Neural cell (in vitro differentiated cells): ENCODE data around the gene SH3GL2. TPM values are rescaled to one million over a fixed set of nuclear protein-coding genes. Genes with fewer than 3 reads are reported as not detected.

Experiments used
- H2AFZ ChIP-seq: fragments of 200-600, 300-800 bp; sonication (generic), shearing (Covaris generic); 2 replicates; pipeline ENCODE4 v1.6.0; 2014; ENCODE audit warnings: low read depth, mild to moderate bottlenecking, antibody characterized with exemption, low read length, moderate library complexity
- H3F3A ChIP-seq: fragments of 200-600 bp; shearing (Covaris generic); 2 replicates; pipeline ENCODE4 v1.6.1; 2016; ENCODE audit warnings: mild to moderate bottlenecking, moderate library complexity, mixed read lengths, antibody characterized with exemption, low read length; ENCODE audit not compliant: insufficient read depth, poor library complexity, severe bottlenecking
- H3K27ac ChIP-seq: fragments of 200-600, 300-800 bp; sonication (generic), shearing (Covaris generic); 2 replicates; pipeline ENCODE4 v1.5.1; 2014; ENCODE audit warnings: mild to moderate bottlenecking, low read length, moderate library complexity
- H3K27me3 ChIP-seq: fragments of 300-800, 200-600 bp; sonication (generic), shearing (Covaris generic); 2 replicates; pipeline ENCODE4 v1.6.0; 2014; ENCODE audit warnings: mild to moderate bottlenecking, low read depth, low read length, moderate library complexity; ENCODE audit not compliant: insufficient read depth
- H3K36me3 ChIP-seq: fragments of 300-800, 200-600 bp; sonication (generic), shearing (Covaris generic); 2 replicates; pipeline ENCODE4 v1.5.1; 2014; ENCODE audit warnings: mild to moderate bottlenecking, antibody characterized with exemption, low read length, moderate library complexity; ENCODE audit not compliant: insufficient read depth
- H3K4me2 ChIP-seq: fragments of 300-800, 200-600 bp; sonication (generic), shearing (Covaris generic); 2 replicates; pipeline ENCODE4 v1.6.0; 2014; ENCODE audit warnings: mild to moderate bottlenecking, low read length
- H3K4me3 ChIP-seq: fragments of 300-800, 200-600 bp; sonication (generic), shearing (Covaris generic); 2 replicates; pipeline ENCODE4 v1.5.1; 2014; ENCODE audit warnings: mild to moderate bottlenecking, low read length, moderate library complexity
- H3K79me2 ChIP-seq: fragments of 200-600 bp; shearing (Covaris generic); replicated peaks from 2 replicates; pipeline ENCODE4 v1.6.0; 2014; ENCODE audit warnings: mild to moderate bottlenecking, low read length, moderate library complexity; ENCODE audit not compliant: insufficient read depth
- H3K9ac ChIP-seq: fragments of 300-800, 200-600 bp; sonication (generic), shearing (Covaris generic); 2 replicates; pipeline ENCODE4 v1.6.1; 2016; ENCODE audit warnings: mild to moderate bottlenecking, low read length, mixed read lengths
- H3K9me2 ChIP-seq: fragments of 200-600 bp; shearing (Covaris generic); 2 replicates; pipeline ENCODE4 v1.6.1; 2016; ENCODE audit warnings: mild to moderate bottlenecking, low read length, mixed read lengths; ENCODE audit not compliant: insufficient read depth
- H3K9me3 ChIP-seq: fragments of 200-600, 300-800 bp; sonication (generic), shearing (Covaris generic); 2 replicates; pipeline ENCODE4 v1.6.1; 2016; ENCODE audit warnings: mild to moderate bottlenecking, mixed run types, low read length, moderate library complexity, mixed read lengths
- H4K20me1 ChIP-seq: fragments of 200-600 bp; shearing (Covaris generic); 2 replicates; pipeline ENCODE4 v1.6.1; 2016; ENCODE audit warnings: mild to moderate bottlenecking, mixed run types; ENCODE audit not compliant: insufficient read depth
- EP300 ChIP-seq: fragments of 450-650 bp; conservative IDR thresholded peaks from 2 replicates; pipeline ENCODE4 v1.6.1; 2014; ENCODE audit warnings: antibody characterized with exemption, mild to moderate bottlenecking, moderate library complexity; ENCODE audit not compliant: poor library complexity, severe bottlenecking
- EZH2 ChIP-seq: fragments of 200-600, 300-800 bp; shearing (Covaris generic), sonication (generic); IDR thresholded peaks from 2 replicates; pipeline ENCODE4 v1.6.1; 2014; ENCODE audit warnings: antibody characterized with exemption, low read length, borderline replicate concordance, mild to moderate bottlenecking; ENCODE audit not compliant: insufficient read depth, poor library complexity, severe bottlenecking
- MXI1 ChIP-seq: fragments of 450-650 bp; conservative IDR thresholded peaks from 2 replicates; pipeline ENCODE4 v1.6.1; 2014; ENCODE audit warnings: antibody characterized with exemption, mild to moderate bottlenecking; ENCODE audit not compliant: poor library complexity, severe bottlenecking
- POLR2AphosphoS5 ChIP-seq: IDR thresholded peaks from 2 replicates; pipeline ENCODE4 v1.6.1; 2012
- RAD21 ChIP-seq: fragments of 450-650 bp; conservative IDR thresholded peaks from 2 replicates; pipeline ENCODE4 v1.6.1; 2014; ENCODE audit warnings: antibody characterized with exemption, mild to moderate bottlenecking, moderate library complexity
- SMC3 ChIP-seq: fragments of 450-650 bp; conservative IDR thresholded peaks from 2 replicates; pipeline ENCODE4 v1.6.1; 2014; ENCODE audit warnings: antibody characterized with exemption, mild to moderate bottlenecking, moderate library complexity; ENCODE audit not compliant: poor library complexity
- TAF1 ChIP-seq: IDR thresholded peaks from 2 replicates; pipeline ENCODE4 v1.6.1; 2012; ENCODE audit warnings: low read depth
- polyA plus RNA-seq: library from polyadenylated mRNA; depleted of rRNA; stranded (reverse); fragments of >200 nt; gene quantifications from 2 replicates; pipeline ENCODE4 v1.2.3, GENCODE V29; 2014
- TF ChIP-seq, protein P1 (sequence below): fragments of 450-650 bp; IDR thresholded peaks from 2 replicates; pipeline ENCODE4 v1.5.1; 2014; ENCODE audit warnings: antibody characterized with exemption, mild to moderate bottlenecking, moderate library complexity; ENCODE audit not compliant: poor library complexity, severe bottlenecking
- TF ChIP-seq, protein P2 (sequence below): IDR thresholded peaks from 2 replicates; pipeline ENCODE4 v1.6.1; 2012; ENCODE audit warnings: borderline replicate concordance

The SH3GL2 gene
- polyA plus RNA-seq, 1 donor from 2014 or later: 13.5 TPM

DNA sequence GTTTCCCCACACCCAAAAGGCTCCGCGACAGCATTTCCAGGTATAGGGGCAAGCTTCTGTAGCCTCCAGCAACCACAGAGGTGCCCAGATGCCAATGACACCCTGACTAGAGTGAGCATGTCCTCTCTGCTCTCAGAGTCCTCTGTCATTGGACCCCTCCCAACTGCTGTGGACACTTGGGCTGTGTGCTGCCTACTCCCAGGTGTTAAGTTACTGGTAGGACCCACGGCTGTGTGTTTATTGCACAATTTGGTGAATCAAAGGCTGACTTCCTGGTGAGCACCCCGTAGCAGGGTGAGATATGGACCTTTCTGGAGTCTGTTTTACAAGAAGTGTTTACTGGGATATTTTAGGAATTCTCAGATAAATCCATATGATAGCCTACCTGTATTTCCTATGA lies 36.0 kb downstream of the SH3GL2 start:
- Histone ChIP-seq H3F3A (no peaks in the 10 kb centered on the region), H4K20me1 (no peaks in the 10 kb centered on the region), H2AFZ (no peak overlapping the region), H3K79me2 (no peaks in the 10 kb centered on the region), H3K4me3 (no peak overlapping the region), H3K9me2 (no peaks in the 10 kb centered on the region), H3K27me3 (no peaks in the 10 kb centered on the region), H3K9me3 (no peaks in the 10 kb centered on the region), H3K36me3 (no peaks in the 10 kb centered on the region), H3K27ac (no peak overlapping the region), H3K9ac (no peak overlapping the region), H3K4me2 (no peak overlapping the region)
- no peak for TF ChIP-seq POLR2AphosphoS5
- no peak for TF ChIP-seq EZH2
- TF ChIP-seq, protein P1, sequence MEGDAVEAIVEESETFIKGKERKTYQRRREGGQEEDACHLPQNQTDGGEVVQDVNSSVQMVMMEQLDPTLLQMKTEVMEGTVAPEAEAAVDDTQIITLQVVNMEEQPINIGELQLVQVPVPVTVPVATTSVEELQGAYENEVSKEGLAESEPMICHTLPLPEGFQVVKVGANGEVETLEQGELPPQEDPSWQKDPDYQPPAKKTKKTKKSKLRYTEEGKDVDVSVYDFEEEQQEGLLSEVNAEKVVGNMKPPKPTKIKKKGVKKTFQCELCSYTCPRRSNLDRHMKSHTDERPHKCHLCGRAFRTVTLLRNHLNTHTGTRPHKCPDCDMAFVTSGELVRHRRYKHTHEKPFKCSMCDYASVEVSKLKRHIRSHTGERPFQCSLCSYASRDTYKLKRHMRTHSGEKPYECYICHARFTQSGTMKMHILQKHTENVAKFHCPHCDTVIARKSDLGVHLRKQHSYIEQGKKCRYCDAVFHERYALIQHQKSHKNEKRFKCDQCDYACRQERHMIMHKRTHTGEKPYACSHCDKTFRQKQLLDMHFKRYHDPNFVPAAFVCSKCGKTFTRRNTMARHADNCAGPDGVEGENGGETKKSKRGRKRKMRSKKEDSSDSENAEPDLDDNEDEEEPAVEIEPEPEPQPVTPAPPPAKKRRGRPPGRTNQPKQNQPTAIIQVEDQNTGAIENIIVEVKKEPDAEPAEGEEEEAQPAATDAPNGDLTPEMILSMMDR: no peak
- TF ChIP-seq, protein P2, sequence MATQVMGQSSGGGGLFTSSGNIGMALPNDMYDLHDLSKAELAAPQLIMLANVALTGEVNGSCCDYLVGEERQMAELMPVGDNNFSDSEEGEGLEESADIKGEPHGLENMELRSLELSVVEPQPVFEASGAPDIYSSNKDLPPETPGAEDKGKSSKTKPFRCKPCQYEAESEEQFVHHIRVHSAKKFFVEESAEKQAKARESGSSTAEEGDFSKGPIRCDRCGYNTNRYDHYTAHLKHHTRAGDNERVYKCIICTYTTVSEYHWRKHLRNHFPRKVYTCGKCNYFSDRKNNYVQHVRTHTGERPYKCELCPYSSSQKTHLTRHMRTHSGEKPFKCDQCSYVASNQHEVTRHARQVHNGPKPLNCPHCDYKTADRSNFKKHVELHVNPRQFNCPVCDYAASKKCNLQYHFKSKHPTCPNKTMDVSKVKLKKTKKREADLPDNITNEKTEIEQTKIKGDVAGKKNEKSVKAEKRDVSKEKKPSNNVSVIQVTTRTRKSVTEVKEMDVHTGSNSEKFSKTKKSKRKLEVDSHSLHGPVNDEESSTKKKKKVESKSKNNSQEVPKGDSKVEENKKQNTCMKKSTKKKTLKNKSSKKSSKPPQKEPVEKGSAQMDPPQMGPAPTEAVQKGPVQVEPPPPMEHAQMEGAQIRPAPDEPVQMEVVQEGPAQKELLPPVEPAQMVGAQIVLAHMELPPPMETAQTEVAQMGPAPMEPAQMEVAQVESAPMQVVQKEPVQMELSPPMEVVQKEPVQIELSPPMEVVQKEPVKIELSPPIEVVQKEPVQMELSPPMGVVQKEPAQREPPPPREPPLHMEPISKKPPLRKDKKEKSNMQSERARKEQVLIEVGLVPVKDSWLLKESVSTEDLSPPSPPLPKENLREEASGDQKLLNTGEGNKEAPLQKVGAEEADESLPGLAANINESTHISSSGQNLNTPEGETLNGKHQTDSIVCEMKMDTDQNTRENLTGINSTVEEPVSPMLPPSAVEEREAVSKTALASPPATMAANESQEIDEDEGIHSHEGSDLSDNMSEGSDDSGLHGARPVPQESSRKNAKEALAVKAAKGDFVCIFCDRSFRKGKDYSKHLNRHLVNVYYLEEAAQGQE: no peak
- no peak for TF ChIP-seq EP300
- TF ChIP-seq MXI1: no peak
- no peak for TF ChIP-seq RAD21
- no peak for TF ChIP-seq TAF1
- no peak for TF ChIP-seq SMC3

DNA sequence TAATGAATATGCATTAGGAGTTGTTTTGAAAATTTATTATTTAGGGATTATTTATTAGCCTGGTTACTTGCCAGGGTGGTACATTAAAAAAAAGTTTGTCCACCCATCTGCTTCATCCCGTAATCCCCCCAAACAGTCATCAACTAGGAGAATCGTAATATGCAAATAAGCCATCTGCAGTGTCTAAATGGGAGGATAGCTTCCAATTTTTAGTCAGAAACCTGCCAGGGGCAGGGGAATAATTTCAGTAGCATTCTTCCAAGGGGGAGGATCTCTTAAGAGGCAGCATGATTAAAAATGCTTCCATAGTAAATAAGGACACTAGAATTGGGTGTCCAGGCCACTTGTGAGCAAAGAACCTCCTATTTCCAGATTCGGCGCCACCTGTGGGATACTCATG lies 43.3 kb downstream of the SH3GL2 start:
- no peaks in the 10 kb centered on the region for H3K9me2 ChIP-seq
- H2AFZ ChIP-seq: no peak overlapping the region
- H3K4me2 ChIP-seq: no peak overlapping the region
- no peaks in the 10 kb centered on the region for H3K9me3 ChIP-seq
- H3F3A ChIP-seq: no peaks in the 10 kb centered on the region
- H3K36me3 ChIP-seq: no peaks in the 10 kb centered on the region
- H3K4me3 ChIP-seq: no peak overlapping the region
- H3K79me2 ChIP-seq: no peaks in the 10 kb centered on the region
- no peak overlapping the region for H3K9ac ChIP-seq
- TF ChIP-seq MXI1: no peak
- TF ChIP-seq, protein P1: no peak
- no peak for TF ChIP-seq SMC3
- TF ChIP-seq POLR2AphosphoS5: no peak
- no peak for TF ChIP-seq EZH2
- no peak for TF ChIP-seq EP300
- no peak for TF ChIP-seq TAF1
- TF ChIP-seq, protein P2: no peak
- TF ChIP-seq RAD21: no peak
- H3K27ac ChIP-seq: no peak overlapping the region
- H4K20me1 ChIP-seq: no peaks in the 10 kb centered on the region
- H3K27me3 ChIP-seq: no peaks in the 10 kb centered on the region
